ENCODE data around the gene TMEM26.
"Not testable (repeated sequence)": the region's sequence is repeated elsewhere in the genome, so short reads cannot be mapped to it uniquely, and the experiment has no call there.

TMEM26 gene

DNA sequence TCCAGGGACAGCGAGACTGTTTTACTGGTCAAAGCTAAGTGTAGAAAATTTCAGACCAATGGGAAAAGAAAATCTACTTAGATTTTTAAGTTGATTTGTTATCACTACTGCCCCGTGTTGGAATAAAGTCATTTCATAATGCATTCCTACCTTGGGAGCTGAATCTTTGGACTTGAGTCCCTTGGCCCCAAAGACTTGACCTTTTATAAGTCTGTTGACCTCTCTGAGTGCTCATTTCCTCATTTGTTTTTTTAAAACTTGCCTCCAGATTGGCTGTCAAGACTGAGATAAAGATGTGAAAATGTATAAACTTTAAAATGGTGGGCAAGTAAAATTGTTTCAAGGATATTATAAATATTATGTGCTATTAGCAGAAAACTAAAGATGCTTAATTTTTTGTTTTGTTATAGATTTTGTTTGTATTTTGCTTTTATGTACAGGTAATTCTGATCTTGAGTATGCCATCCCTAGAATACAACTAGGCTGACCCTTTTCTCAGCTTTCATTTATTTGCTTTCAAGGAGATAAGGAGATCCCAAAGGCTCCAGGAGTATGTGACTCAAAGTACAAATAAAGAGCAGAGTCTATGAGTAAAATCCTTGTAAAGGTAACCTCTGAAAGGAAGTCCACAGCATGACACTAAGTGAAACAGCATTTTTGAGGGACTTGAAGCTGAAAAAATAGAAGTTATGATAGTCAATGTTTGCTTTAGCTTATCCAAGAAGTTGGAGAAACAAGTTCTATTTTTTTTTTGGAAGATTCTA lies 54.6 kb downstream of the TMEM26 start:
- DNase-seq (ENCODE audit: low read depth) = no peak

DNA sequence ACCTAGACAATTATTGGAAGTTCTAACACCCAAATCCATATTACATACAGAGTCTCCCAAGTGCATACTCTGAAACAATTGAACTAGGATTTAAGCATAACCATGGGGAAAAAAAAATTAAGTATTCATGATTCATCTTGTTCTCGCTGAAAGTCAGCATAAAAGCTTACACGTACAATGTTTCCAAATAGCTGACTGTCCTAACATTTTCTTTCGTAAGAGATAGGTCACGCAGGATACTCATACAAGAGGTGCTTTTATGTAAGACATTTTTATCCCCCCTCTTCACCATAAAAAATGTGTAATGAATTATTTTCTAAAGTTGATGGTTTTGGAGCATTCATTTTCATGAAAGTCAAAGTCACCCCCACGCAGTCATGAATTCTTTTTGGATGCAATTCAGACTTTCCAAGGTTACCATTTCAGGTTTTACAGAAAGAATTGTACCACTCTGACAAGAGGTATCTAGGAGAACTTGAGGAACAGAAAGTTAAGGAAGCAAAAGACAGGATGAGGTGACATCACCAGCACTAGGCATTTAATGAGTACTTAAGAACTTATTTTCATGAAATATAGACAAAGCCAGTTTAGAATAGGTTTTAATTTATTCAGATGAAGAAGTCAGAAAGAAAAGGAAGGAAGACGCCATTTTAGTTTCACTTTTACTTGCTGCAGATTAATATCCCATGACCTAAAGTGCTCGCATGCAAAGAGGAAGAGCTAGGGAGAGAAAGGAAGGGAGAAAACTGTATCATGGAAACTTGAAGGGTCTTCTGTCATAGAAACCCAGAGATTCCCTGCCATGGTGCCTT lies 55.8 kb downstream of the TMEM26 start:
- peak; percentile 49 for DNase-seq (ENCODE audit: low read depth)

DNA sequence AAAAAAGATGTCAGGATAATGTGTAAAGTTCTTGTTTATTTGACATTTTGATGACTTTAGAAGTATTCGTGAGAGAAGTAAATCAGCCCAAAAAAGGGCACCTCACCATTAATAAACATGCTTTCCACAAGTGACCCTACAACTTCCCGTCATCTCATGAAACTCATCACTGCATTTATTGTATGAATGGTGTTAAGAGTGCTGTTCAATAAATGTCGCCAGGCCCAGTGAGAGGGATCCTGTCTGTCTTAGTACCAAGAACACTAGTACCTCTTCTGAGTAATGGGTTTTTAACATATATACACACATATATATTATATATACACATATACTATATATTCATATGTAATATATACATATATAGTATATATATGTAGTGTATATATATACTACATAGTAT lies 61.9 kb downstream of the TMEM26 start:
- DNase-seq (ENCODE audit: low read depth) = no peak

DNA sequence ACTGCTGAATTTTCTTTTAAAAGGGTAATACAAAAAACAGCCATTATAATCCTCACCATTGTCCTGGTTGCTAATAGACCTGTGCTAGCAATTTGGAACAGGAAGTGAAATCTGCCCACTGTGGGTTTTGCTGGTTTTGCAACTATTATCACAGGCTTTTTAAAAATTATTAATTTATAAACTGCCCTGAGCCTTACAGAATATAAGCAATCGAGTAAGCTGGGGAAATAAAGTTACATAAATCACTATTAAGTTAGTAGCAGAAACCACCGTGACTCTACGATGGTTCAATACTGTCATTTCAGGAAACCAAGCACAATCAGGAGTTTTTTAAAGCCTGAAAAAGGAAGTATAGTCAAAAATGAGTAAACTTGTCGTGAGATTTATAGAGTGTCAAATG lies 62.3 kb downstream of the TMEM26 start:
- no peak for DNase-seq (ENCODE audit: low read depth)

DNA sequence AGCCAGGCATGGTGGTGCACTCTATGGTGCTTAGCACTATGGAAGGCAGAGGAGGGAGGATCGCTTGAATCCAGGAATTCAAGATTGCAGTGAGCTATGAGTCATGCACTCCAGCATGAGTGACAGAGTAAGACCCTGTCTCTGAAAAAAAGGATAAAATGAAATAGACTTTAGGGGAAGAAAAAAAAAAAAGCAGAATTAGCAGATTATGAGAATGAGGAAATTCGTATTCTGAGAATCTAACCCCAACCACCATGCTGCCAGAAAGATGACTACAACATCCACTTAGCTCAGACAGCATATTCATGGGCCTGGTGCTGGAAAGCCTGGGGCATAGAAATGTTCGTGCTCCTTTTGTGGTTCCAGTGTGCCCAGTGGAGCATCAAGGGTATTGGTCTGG lies 63.3 kb downstream of the TMEM26 start:
- DNase-seq (ENCODE audit: low read depth) = no peak

DNA sequence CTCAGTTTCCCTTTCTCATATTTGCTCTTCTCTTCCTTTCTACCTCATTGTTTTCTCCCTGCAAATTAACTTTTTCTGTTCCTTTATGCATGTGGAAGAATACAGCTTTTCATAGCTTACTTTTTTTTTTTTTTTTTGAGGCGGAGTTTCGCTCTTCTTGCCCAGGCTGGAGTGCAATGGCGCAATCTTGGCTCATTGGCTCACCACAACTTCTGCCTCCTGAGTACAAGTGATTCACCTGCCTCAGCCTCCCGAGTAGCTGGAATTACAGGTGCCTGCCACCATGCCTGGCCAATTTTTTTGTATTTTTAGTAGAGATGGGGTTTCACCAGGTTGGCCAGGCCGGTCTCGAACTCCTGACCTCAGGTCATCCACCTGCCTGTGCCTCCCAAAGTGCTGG lies 64.2 kb downstream of the TMEM26 start:
- DNase-seq (ENCODE audit: low read depth) = not testable (repeated sequence)

DNA sequence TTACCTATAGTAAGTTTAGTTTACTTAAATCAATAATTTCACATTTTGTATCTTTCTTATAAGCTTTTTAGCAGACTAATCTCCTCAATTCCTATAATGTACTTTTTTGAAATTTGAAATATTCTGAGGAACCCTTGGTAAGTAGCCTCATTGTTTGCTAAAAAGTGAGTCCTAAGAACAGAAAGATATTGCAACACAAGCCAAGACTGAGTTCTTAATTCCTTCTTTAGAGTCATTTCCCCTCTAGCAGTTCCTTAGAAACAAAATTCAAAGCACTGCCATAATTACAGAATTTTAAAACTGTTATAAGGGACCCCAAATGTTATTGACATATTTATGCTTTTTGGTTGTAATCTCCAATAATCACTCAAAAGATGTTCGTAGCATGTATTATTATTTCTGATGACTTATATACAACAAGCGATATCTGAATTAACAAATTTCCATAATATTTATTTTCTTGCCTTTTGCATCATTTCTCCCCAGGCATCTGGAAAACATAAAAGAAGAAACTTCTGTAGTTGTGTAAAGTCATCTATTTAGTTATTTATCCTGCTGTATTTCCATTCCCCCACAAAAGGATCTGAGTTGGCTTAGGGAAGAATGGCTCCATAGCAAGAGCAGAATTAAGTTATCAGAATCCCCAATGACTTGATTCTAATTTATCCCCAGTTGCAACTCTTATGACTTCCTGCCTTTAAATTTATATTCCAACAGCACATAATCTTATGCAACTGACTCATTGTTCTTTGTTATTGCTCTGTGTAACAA lies 67.8 kb downstream of the TMEM26 start:
- DNase-seq (ENCODE audit: low read depth) = no peak

DNA sequence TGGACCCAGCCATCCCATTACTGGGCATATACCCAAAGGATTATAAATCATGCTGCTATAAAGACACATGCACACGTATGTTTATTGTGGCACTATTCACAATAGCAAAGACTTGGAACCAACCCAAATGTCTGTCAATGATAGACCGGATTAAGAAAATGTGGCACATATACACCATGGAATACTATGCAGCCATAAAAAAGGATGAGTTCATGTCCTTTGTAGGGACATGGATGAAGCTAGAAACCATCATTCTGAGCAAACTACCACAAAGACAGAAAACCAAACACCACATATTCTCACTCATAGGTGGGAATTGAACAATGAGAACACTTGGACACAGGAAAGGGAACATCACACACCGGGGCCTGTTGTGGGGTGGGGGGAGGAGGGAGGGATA lies 72.0 kb downstream of the TMEM26 start:
- DNase-seq (ENCODE audit: low read depth) = not testable (repeated sequence)

DNA sequence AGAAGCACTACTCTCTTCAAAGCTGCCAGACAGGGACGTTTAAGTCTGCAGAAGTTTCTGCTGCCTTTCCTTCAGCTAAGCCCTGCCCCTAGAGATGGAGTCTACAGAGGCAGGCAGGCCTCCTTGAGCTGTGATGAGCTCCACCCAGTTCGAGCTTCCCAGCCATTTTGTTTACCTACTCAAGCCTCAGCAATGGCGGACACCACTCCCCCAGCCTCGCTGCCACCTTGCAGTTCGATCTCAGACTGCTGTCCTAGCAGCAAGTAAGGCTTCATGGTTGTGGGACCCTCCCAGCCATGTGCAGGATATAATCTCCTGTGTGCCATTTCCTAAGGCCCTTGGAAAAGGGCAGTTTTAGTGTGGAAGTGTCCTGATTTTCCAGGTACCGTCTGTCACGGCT lies 74.3 kb downstream of the TMEM26 start:
- DNase-seq (ENCODE audit: low read depth) = no peak

DNA sequence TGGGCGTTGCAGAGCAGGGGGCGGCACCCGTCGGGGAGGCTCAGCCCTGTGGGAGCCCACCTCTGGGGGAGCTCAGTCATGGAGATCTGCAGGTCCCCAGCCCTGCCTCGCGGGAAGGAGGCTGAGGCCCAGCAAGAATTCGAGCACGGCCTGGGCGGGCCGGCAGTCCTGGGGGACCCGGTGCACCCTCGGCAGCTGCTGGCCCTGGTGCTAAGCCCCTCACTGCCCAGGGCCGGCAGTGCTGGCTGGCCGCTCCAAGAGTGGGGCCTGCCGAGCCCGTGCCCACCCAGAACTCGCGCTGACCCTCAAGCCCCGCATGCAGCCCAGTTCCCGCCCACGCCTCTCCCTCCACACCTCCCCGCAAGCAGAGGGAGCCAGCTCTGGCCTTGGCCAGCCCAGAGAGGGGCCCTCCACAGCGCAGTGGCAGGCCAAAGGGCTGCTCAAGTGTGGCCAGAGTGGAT lies 76.2 kb downstream of the TMEM26 start:
- no peak for DNase-seq (ENCODE audit: low read depth)

DNA sequence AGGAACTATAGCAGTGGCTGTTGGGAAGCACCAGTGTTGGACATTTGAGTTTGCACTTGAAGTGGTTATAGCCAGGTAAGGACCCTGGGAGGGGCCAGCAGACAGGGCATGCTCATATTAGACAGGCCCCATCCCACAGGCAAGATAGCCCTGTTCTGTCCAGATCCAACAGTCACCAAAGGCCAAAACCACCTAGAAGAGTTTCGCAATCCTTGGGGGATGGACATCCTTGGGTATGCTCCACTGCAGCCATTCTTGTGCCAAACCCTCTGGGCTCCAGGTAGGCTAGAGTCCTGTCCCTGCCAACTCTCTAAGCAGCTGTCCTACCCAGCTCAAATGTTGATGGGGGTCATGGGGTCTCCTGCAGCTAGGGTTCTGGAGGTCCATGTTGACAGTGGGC lies 76.8 kb downstream of the TMEM26 start:
- DNase-seq (ENCODE audit: low read depth) = no peak

DNA sequence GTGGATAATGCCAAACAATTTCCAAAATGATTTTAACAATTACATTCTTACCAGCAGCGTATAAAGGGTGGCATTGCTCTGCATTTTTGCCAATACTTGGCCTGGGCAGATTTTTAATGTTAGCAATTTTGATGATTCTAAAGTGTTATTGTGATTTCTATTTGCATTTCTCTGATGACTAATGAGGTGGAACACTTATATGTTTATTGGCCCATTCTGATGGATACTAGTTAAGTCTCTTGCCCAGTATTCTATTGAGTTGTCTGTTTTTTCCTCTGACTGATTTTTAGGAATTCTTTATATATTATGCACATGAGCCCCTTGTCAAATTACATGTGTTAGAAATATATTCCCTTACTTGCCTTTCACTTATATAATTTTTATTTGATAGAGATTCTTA lies 86.8 kb downstream of the TMEM26 start:
- DNase-seq (ENCODE audit: low read depth) = no peak

DNA sequence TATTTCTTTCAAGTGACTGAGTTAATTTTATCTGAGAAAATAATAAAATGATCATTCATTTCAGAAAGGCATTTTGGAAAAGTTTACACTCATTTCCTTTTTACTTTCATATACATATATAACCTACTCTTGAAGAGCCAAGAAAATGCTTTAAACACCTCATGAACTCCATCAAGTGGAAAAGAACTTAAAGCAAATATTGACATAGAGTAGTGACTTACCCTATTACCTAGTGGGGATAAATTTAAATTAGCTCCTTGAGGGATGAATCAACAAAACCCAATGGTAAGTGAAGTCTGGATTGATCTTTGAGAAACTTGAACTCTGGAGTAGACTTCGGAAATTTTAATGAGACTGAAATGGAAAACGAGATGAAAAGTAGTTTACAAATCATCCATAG lies 88.6 kb downstream of the TMEM26 start:
- DNase-seq (ENCODE audit: low read depth) = no peak

DNA sequence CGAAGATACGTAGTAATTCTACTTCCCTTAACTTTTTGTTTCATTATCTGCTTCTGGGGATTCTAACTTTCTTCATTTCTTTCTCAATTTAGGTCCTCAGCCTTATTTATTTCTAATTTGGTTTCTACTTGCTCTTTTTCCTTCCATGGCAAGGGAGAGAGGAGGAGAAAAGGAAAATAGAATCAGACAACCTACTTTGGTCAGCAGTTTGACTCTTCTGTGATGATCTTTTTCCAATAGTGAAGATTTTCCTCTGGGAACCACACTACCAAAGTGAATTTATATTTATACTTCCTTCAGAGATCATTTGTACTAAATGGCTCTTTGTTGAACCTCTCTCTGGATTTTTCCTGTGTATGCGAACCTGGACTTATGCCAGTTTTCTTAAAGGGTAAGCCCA lies 90.2 kb downstream of the TMEM26 start:
- no peak for DNase-seq (ENCODE audit: low read depth)

DNA sequence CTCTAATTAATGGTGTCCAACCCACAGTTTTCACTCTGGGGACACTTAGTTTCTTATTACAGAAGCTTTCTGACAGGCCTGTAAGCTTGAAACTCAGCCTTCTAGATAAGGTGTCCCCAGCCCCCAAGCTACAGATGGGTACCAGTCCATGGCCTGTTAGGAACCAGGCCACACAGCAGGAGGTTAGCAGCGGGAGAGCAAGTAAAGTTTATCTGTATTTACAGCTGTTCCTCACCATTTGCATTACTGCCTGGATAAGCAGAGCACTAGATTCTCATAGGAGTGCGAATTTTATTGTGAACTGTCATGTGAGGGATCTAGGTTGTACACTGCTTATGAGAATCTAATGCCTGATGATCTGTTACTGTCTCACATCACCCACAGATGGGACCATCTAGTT lies 93.7 kb downstream of the TMEM26 start:
- no peak for DNase-seq (ENCODE audit: low read depth)

DNA sequence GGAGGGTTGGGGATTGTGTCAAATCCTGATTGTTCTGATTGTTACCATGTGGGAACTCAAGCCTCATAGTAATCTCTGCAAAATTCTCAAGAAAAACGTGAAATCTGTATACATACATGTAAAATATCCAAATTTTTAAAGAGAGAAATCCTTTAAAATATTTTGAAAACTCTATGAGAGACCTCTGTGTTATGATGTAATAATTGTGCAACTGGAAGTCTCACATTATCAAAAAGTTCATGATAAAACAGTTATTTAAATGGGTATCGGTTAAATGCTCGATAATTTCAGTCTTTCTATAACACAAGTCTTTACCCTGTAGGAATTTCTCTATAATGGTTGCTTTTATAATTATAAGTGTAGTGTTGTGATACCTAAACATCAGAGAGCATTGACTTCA lies 95.5 kb downstream of the TMEM26 start:
- DNase-seq (ENCODE audit: low read depth) = no peak
